ENCODE results near the gene MAK. TPM values are rescaled to one million over a fixed set of nuclear protein-coding genes. Genes with fewer than 3 reads are reported as not detected.
A peak's percentile ranks its signal among the peaks of the same experiment; 100 is the strongest.

The MAK gene
- total RNA-seq, 1 experiment from 2014 or later: 0.07 TPM

- H3K4me3 Mint-ChIP-seq: no peak overlapping the region
- DNase-seq (ENCODE audit: low spot score) (no peak), ATAC-seq (no peak)
- peaks cover 27% of the 10 kb centered on the region for H3K4me1 Mint-ChIP-seq
- H3K27me3 Mint-ChIP-seq (ENCODE audit: low read depth): no peaks in the 10 kb centered on the region
- CTCF ChIA-PET: interaction anchor here (1.8 to 2.7 kb wide), 2 partner anchors 27 to 255 kb away, joined by 8 to 11 read pairs; partner anchors contain the start of gene TMEM14B
- TF ChIP-seq NFE2L1 (CRISPR knock-in tag; IDR thresholded peaks at IDR 0.05) (no peak), CDX4 (CRISPR knock-in tag; IDR thresholded peaks at IDR 0.05; ENCODE audit: borderline replicate concordance) (no peak), USF2 (CRISPR knock-in tag; IDR thresholded peaks at IDR 0.05) (no peak), ZNF671 (CRISPR knock-in tag; IDR thresholded peaks at IDR 0.05) (no peak), RELA (CRISPR knock-in tag; IDR thresholded peaks at IDR 0.05; ENCODE audit: borderline replicate concordance) (no peak), NR3C1 (CRISPR knock-in tag; conservative IDR thresholded peaks at IDR 0.05; ENCODE audit: low read depth) (no peak), GABPB1 (CRISPR knock-in tag; IDR thresholded peaks at IDR 0.05) (no peak), FOXK1 (CRISPR knock-in tag; IDR thresholded peaks at IDR 0.05) (no peak), HMGA2 (CRISPR knock-in tag; IDR thresholded peaks at IDR 0.05) (no peak), FOXJ3 (CRISPR knock-in tag; IDR thresholded peaks at IDR 0.05; ENCODE audit: borderline replicate concordance) (no peak), ATF1 (CRISPR knock-in tag; IDR thresholded peaks at IDR 0.05) (no peak)
- TF ChIP-seq, protein P1, sequence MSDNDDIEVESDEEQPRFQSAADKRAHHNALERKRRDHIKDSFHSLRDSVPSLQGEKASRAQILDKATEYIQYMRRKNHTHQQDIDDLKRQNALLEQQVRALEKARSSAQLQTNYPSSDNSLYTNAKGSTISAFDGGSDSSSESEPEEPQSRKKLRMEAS (CRISPR knock-in tag; IDR thresholded peaks at IDR 0.05): no peak
- TF ChIP-seq, protein P2, sequence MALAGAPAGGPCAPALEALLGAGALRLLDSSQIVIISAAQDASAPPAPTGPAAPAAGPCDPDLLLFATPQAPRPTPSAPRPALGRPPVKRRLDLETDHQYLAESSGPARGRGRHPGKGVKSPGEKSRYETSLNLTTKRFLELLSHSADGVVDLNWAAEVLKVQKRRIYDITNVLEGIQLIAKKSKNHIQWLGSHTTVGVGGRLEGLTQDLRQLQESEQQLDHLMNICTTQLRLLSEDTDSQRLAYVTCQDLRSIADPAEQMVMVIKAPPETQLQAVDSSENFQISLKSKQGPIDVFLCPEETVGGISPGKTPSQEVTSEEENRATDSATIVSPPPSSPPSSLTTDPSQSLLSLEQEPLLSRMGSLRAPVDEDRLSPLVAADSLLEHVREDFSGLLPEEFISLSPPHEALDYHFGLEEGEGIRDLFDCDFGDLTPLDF (CRISPR knock-in tag; IDR thresholded peaks at IDR 0.05): no peak
- TF ChIP-seq, protein P3, sequence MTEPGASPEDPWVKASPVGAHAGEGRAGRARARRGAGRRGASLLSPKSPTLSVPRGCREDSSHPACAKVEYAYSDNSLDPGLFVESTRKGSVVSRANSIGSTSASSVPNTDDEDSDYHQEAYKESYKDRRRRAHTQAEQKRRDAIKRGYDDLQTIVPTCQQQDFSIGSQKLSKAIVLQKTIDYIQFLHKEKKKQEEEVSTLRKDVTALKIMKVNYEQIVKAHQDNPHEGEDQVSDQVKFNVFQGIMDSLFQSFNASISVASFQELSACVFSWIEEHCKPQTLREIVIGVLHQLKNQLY (CRISPR knock-in tag; IDR thresholded peaks at IDR 0.05): no peak
- no peak overlapping the region for H3K27ac Mint-ChIP-seq
- POLR2A ChIA-PET: interaction anchor here (4.5 kb wide), 1 partner anchor 27 kb away, joined by 43 read pairs; the partner anchor contains the start of gene TMEM14B
- H3K9me3 Mint-ChIP-seq: peaks cover 30% of the 10 kb centered on the region
- peaks cover 22% of the 10 kb centered on the region for H3K36me3 Mint-ChIP-seq
These were observed 117.9 kb downstream of the MAK start for GRCh38 chr6:10720265-10720959.

DNA sequence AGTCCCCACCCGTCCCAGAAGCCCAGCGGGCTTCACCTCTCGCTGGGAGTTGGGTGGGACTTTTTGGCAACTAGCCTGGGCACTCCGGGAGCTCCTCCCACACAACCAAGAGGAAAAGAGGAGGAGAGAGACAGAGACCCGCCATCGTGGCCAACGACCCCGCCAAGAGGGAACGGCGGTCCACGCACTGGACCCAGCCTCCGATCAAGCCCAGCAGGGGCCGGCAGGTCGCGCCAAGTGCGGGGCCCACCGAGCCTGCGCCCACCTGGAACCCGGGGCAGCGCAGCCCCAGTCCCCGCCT lies 118.4 kb downstream of the MAK start:
- ATAC-seq: no peak
- Mint-ChIP-seq H3K4me1 (peaks cover 25% of the 10 kb centered on the region), H3K36me3 (peaks cover 20% of the 10 kb centered on the region), H3K4me3 (no peak overlapping the region), H3K27ac (no peak overlapping the region), H3K27me3 (ENCODE audit: low read depth) (no peaks in the 10 kb centered on the region), H3K9me3 (peaks cover 30% of the 10 kb centered on the region)
- no peak for TF ChIP-seq JAZF1 (CRISPR knock-in tag; IDR thresholded peaks at IDR 0.05)
- DNase-seq (ENCODE audit: low spot score): no peak
- ChIA-PET POLR2A (interaction anchor here (0.8 to 4.5 kb wide), 2 partner anchors 11 to 27 kb away, joined by 3 to 43 read pairs; partner anchors contain the start of gene TMEM14B), CTCF (interaction anchor here (0.7 to 1.8 kb wide), 2 partner anchors 13 to 254 kb away, joined by 3 to 8 read pairs; no protein-coding TSS in a partner anchor)

GRCh38 chr6:10719296-10719963 lies 118.9 kb downstream of the MAK start:
- Mint-ChIP-seq H3K36me3 (peaks cover 20% of the 10 kb centered on the region), H3K27me3 (ENCODE audit: low read depth) (no peaks in the 10 kb centered on the region), H3K4me1 (peaks cover 20% of the 10 kb centered on the region), H3K9me3 (peaks cover 30% of the 10 kb centered on the region), H3K27ac (peak overlapping the region; percentile 57; the same call in 1 of the 2 replicates), H3K4me3 (no peak overlapping the region)
- TF ChIP-seq NFYB (CRISPR knock-in tag; conservative IDR thresholded peaks at IDR 0.05; ENCODE audit: low read depth) (peak; percentile 74), KAT7 (CRISPR knock-in tag; IDR thresholded peaks at IDR 0.05; ENCODE audit: borderline replicate concordance) (no peak), FOXP1 (CRISPR knock-in tag; IDR thresholded peaks at IDR 0.05; ENCODE audit: borderline replicate concordance) (no peak)
- CTCF ChIA-PET: interaction anchor here (0.7 to 1.8 kb wide), 2 partner anchors 14 to 254 kb away, joined by 3 to 8 read pairs; no protein-coding TSS in a partner anchor
- ATAC-seq: no peak
- no peak for DNase-seq (ENCODE audit: low spot score)
- POLR2A ChIA-PET: interaction anchor here (0.8 to 4.5 kb wide), 2 partner anchors 11 to 28 kb away, joined by 3 to 43 read pairs; partner anchors contain the start of gene TMEM14B

Data from WTC11 (cell line).